ENCODE measurements around the gene TMEM161A. TPM values are rescaled to one million over a fixed set of nuclear protein-coding genes. Genes with fewer than 3 reads are reported as not detected.
"Not testable (repeated sequence)": the region's sequence is repeated elsewhere in the genome, so short reads cannot be mapped to it uniquely, and the experiment has no call there.

Gene TMEM161A
- total and polyA plus RNA-seq, 2 experiments from 2014 or later: 38.9 to 59.5 TPM

- not testable (repeated sequence) for ATAC-seq; H3K4me2 ChIP-seq; H3K4me3 ChIP-seq; H3K4me3 Mint-ChIP-seq; H2AFZ ChIP-seq; H3K27ac ChIP-seq (ENCODE audit: low read depth); H3K36me3 ChIP-seq (ENCODE audit: insufficient read depth); H4K20me1 ChIP-seq (replicated peaks; ENCODE audit: insufficient read depth); H3K36me3 Mint-ChIP-seq (ENCODE audit: low read depth); H3K9me3 Mint-ChIP-seq; H3K27ac Mint-ChIP-seq; H3K27me3 ChIP-seq (ENCODE audit: insufficient read depth); H3K79me2 ChIP-seq (replicated peaks; ENCODE audit: insufficient read depth); DNase-seq (ENCODE audit: low spot score); H3F3A ChIP-seq (replicated peaks; ENCODE audit: low read depth); H3K9me2 ChIP-seq (ENCODE audit: insufficient read depth)
- peaks cover 16% of the 10 kb centered on the region for H3K4me1 Mint-ChIP-seq
- peaks cover 13% of the 10 kb centered on the region for H3K4me1 ChIP-seq (ENCODE audit: insufficient read depth)
- H3K27me3 Mint-ChIP-seq (ENCODE audit: insufficient read depth, low read depth, poor library complexity): peaks cover 13% of the 10 kb centered on the region
Measured at GRCh38 chr19:19102566-19102965, 35.7 kb downstream of the TMEM161A start.

- Mint-ChIP-seq H3K4me1 (peaks cover 15% of the 10 kb centered on the region), H3K9me3 (no peaks in the 10 kb centered on the region), H3K4me3 (no peak overlapping the region), H3K27me3 (ENCODE audit: insufficient read depth, low read depth, poor library complexity) (peaks cover 10% of the 10 kb centered on the region), H3K36me3 (ENCODE audit: low read depth) (peaks cover 3% of the 10 kb centered on the region; the same call in 1 of the 3 replicates), H3K27ac (no peak overlapping the region)
- Histone ChIP-seq H3K27ac (ENCODE audit: low read depth) (no peak overlapping the region), H4K20me1 (replicated peaks; ENCODE audit: insufficient read depth) (no peaks in the 10 kb centered on the region; the same call in 1 of the 2 replicates), H3K9me2 (ENCODE audit: insufficient read depth) (no peaks in the 10 kb centered on the region), H3K27me3 (ENCODE audit: insufficient read depth) (no peaks in the 10 kb centered on the region), H3K4me2 (no peak overlapping the region), H3K36me3 (ENCODE audit: insufficient read depth) (no peaks in the 10 kb centered on the region), H3K4me1 (ENCODE audit: insufficient read depth) (peaks cover 11% of the 10 kb centered on the region), H2AFZ (no peak overlapping the region), H3K4me3 (no peak overlapping the region), H3K79me2 (replicated peaks; ENCODE audit: insufficient read depth) (no peaks in the 10 kb centered on the region), H3F3A (replicated peaks; ENCODE audit: low read depth) (0 out of 2 replicates have a peak, but pooled peaks cover 5% of the 10 kb centered on the region)
- DNase-seq (ENCODE audit: low spot score) (no peak), ATAC-seq (no peak)
- TF ChIP-seq STAT1 (IDR thresholded peaks at IDR 0.05; ENCODE audit: unreplicated experiment): no peak
Measured at GRCh38 chr19:19101540-19101939, 36.7 kb downstream of the TMEM161A start.

GRCh38 chr19:19098703-19099632 is 39.3 kb downstream of the TMEM161A start:
- H3K4me1 ChIP-seq (ENCODE audit: insufficient read depth): no peaks in the 10 kb centered on the region
- no peaks in the 10 kb centered on the region for H3K79me2 ChIP-seq (replicated peaks; ENCODE audit: insufficient read depth)
- Mint-ChIP-seq H3K4me1 (no peaks in the 10 kb centered on the region), H3K4me3 (no peak overlapping the region), H3K27ac (no peak overlapping the region), H3K9me3 (no peaks in the 10 kb centered on the region), H3K27me3 (ENCODE audit: insufficient read depth, low read depth, poor library complexity) (peaks cover 10% of the 10 kb centered on the region), H3K36me3 (ENCODE audit: low read depth) (peaks cover 3% of the 10 kb centered on the region; the same call in 1 of the 3 replicates)
- H3F3A ChIP-seq (replicated peaks; ENCODE audit: low read depth): 0 out of 2 replicates have a peak, but pooled peaks cover 4% of the 10 kb centered on the region
- no peak overlapping the region for H2AFZ ChIP-seq
- no peaks in the 10 kb centered on the region for H3K27me3 ChIP-seq (ENCODE audit: insufficient read depth)
- ATAC-seq (no peak), DNase-seq (ENCODE audit: low spot score) (no peak)
- H4K20me1 ChIP-seq (replicated peaks; ENCODE audit: insufficient read depth): no peaks in the 10 kb centered on the region; the same call in 1 of the 2 replicates
- H3K27ac ChIP-seq (ENCODE audit: low read depth): no peak overlapping the region
- H3K36me3 ChIP-seq (ENCODE audit: insufficient read depth): no peaks in the 10 kb centered on the region
- H3K4me2 ChIP-seq: no peak overlapping the region
- H3K9me2 ChIP-seq (ENCODE audit: insufficient read depth): no peaks in the 10 kb centered on the region
- no peak overlapping the region for H3K4me3 ChIP-seq
- TF ChIP-seq EZH2phosphoT487 (IDR thresholded peaks at IDR 0.05; ENCODE audit: unreplicated experiment) (no peak), ZNF331 (CRISPR knock-in tag; IDR thresholded peaks at IDR 0.05; ENCODE audit: low read depth) (no peak), EZH2 (IDR thresholded peaks at IDR 0.05; ENCODE audit: low read depth, unreplicated experiment) (no peak), REST (IDR thresholded peaks at IDR 0.05; ENCODE audit: unreplicated experiment) (no peak), CREB1 (CRISPR knock-in tag; IDR thresholded peaks at IDR 0.05; ENCODE audit: low read depth) (no peak)

Data from GM23338 (cell line).